ENCODE measurements around the gene CSHL1. TPM values are rescaled to one million over a fixed set of nuclear protein-coding genes. Genes with fewer than 3 reads are reported as not detected.
"Not testable (repeated sequence)": the region's sequence is repeated elsewhere in the genome, so short reads cannot be mapped to it uniquely, and the experiment has no call there.

CSHL1 gene
- total RNA-seq, 1 donor from 2014 or later, result not detected

- DNase-seq (ENCODE audit: low spot score), result peak; percentile 27
Measured at GRCh38 chr17:63889026-63889848, 21.8 kb downstream of the CSHL1 start.

GRCh38 chr17:63885119-63885518 lies 25.9 kb downstream of the CSHL1 start:
- not testable (repeated sequence) for DNase-seq (ENCODE audit: low spot score)

- DNase-seq (ENCODE audit: low spot score), result not testable (repeated sequence)
Measured at GRCh38 chr17:63882626-63883126, 28.4 kb downstream of the CSHL1 start.

GRCh38 chr17:63881935-63882601 lies 29.0 kb downstream of the CSHL1 start, which contains the start of gene GH2:
TSS of gene GH2 (minus strand) at chr17:63881944. CDS start at chr17:63881801, 143 bp downstream.
- peak; percentile 36 for DNase-seq (ENCODE audit: low spot score)

GRCh38 chr17:63881337-63881736 lies 29.7 kb downstream of the CSHL1 start:
- DNase-seq (ENCODE audit: low spot score), result not testable (repeated sequence)

- DNase-seq (ENCODE audit: low spot score), result no peak
Measured at GRCh38 chr17:63880706-63881105, 30.4 kb downstream of the CSHL1 start.

- DNase-seq (ENCODE audit: low spot score), result not testable (repeated sequence)
Measured at GRCh38 chr17:63878413-63878812, 32.6 kb downstream of the CSHL1 start.

- not testable (repeated sequence) for DNase-seq (ENCODE audit: low spot score)
Measured at GRCh38 chr17:63874693-63875092, 36.4 kb downstream of the CSHL1 start.

GRCh38 chr17:63874061-63874626 lies 36.9 kb downstream of the CSHL1 start:
- DNase-seq (ENCODE audit: low spot score), result not testable (repeated sequence)

- DNase-seq (ENCODE audit: low spot score), result not testable (repeated sequence)
Measured at GRCh38 chr17:63873577-63873976, 37.5 kb downstream of the CSHL1 start, which contains the start of gene CSH2. TSS of gene CSH2 (minus strand) at chr17:63873677. CDS start at chr17:63873614, 63 bp downstream.

GRCh38 chr17:63871646-63872365 lies 39.3 kb downstream of the CSHL1 start:
- DNase-seq (ENCODE audit: low spot score), result not testable (repeated sequence)

GRCh38 chr17:63870292-63870665 lies 40.8 kb downstream of the CSHL1 start:
- not testable (repeated sequence) for DNase-seq (ENCODE audit: low spot score)

- not testable (repeated sequence) for DNase-seq (ENCODE audit: low spot score)
Measured at GRCh38 chr17:63869491-63870291, 41.4 kb downstream of the CSHL1 start.

- not testable (repeated sequence) for DNase-seq (ENCODE audit: low spot score)
Measured at GRCh38 chr17:63866625-63867024, 44.4 kb downstream of the CSHL1 start.

Other genes with a start within 250 kb of the CSHL1 start
- 19.0 TPM for gene LIMD2, start 211.1 kb downstream of the CSHL1 start, total RNA-seq
- 28.5 TPM for gene STRADA, start 169.5 kb downstream of the CSHL1 start, total RNA-seq
- 104 TPM for gene CCDC47, start 137.7 kb downstream of the CSHL1 start, total RNA-seq
- gene DDX42, start 137.1 kb downstream of the CSHL1 start, total RNA-seq, result 90.4 TPM
- 112 TPM for gene PSMC5, start 83.8 kb downstream of the CSHL1 start, total RNA-seq
- 43.1 TPM for gene FTSJ3, start 83.6 kb downstream of the CSHL1 start, total RNA-seq
- gene SMARCD2, start 68.6 kb downstream of the CSHL1 start, total RNA-seq, result 84.7 TPM
- gene CSH2, start 37.6 kb downstream of the CSHL1 start, total RNA-seq, result not detected
- not detected for gene GH2, start 29.3 kb downstream of the CSHL1 start, total RNA-seq
- gene CSH1, start 14.7 kb downstream of the CSHL1 start, total RNA-seq, result not detected
- gene GH1, start 7.6 kb upstream of the CSHL1 start, total RNA-seq, result not detected
- gene CD79B, start 21.1 kb upstream of the CSHL1 start, total RNA-seq, result 3.4 TPM
- 1.2 TPM for gene SCN4A, start 61.7 kb upstream of the CSHL1 start, total RNA-seq
- gene PRR29, start 87.1 kb upstream of the CSHL1 start, total RNA-seq, result 0.26 TPM
- gene ICAM2, start 109.4 kb upstream of the CSHL1 start, total RNA-seq, result 14.8 TPM
- 41.6 TPM for gene ERN1, start 218.9 kb upstream of the CSHL1 start, total RNA-seq